GM21528 (cell line): Measurements from ENCODE around the gene PTPRC.
"Not testable (repeated sequence)": the region's sequence is repeated elsewhere in the genome, so short reads cannot be mapped to it uniquely, and the experiment has no call there.

Experiments
- ATAC-seq: cut with Tn5 transposase; IDR thresholded peaks from one replicate; pipeline ENCODE4 v1.9.1; 2021; ENCODE audit warnings: mild to moderate bottlenecking, moderate library complexity; ENCODE audit not compliant: unreplicated experiment, low FRiP score

The PTPRC gene, protein sequence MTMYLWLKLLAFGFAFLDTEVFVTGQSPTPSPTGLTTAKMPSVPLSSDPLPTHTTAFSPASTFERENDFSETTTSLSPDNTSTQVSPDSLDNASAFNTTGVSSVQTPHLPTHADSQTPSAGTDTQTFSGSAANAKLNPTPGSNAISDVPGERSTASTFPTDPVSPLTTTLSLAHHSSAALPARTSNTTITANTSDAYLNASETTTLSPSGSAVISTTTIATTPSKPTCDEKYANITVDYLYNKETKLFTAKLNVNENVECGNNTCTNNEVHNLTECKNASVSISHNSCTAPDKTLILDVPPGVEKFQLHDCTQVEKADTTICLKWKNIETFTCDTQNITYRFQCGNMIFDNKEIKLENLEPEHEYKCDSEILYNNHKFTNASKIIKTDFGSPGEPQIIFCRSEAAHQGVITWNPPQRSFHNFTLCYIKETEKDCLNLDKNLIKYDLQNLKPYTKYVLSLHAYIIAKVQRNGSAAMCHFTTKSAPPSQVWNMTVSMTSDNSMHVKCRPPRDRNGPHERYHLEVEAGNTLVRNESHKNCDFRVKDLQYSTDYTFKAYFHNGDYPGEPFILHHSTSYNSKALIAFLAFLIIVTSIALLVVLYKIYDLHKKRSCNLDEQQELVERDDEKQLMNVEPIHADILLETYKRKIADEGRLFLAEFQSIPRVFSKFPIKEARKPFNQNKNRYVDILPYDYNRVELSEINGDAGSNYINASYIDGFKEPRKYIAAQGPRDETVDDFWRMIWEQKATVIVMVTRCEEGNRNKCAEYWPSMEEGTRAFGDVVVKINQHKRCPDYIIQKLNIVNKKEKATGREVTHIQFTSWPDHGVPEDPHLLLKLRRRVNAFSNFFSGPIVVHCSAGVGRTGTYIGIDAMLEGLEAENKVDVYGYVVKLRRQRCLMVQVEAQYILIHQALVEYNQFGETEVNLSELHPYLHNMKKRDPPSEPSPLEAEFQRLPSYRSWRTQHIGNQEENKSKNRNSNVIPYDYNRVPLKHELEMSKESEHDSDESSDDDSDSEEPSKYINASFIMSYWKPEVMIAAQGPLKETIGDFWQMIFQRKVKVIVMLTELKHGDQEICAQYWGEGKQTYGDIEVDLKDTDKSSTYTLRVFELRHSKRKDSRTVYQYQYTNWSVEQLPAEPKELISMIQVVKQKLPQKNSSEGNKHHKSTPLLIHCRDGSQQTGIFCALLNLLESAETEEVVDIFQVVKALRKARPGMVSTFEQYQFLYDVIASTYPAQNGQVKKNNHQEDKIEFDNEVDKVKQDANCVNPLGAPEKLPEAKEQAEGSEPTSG (N-terminal part only)

DNA sequence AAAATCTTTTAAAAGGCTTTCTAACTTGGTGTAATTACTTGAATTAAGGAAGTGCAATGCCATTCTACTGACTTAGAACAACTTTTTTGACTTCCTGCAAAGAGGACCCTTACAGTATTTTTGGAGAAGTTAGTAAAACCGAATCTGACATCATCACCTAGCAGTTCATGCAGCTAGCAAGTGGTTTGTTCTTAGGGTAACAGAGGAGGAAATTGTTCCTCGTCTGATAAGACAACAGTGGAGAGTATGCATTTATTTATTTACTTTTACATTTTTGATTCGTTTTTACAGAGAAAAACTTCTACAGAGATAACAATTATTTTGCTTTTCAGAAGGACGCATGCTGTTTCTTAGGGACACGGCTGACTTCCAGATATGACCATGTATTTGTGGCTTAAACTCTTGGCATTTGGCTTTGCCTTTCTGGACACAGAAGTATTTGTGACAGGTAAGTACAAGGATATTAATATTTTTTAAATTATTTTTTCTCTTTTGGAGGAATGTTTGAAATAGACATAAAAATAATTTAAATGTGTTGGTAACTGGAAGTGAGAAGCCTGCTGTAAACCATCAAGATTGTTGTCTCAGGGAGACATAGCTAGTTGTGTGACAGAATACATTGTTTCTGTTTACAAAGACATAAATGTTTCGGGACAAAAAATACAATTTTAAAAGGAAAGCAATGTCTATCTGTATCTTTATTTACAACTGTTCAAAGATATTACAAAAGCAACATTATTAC, at the start of gene PTPRC:
Gene PTPRC, plus strand, starts transcription at position 147 of the 742 bp plus-strand sequence. Its CDS starts 229 bp downstream, at position 376.
- ATAC-seq, result peak; percentile 79

DNA sequence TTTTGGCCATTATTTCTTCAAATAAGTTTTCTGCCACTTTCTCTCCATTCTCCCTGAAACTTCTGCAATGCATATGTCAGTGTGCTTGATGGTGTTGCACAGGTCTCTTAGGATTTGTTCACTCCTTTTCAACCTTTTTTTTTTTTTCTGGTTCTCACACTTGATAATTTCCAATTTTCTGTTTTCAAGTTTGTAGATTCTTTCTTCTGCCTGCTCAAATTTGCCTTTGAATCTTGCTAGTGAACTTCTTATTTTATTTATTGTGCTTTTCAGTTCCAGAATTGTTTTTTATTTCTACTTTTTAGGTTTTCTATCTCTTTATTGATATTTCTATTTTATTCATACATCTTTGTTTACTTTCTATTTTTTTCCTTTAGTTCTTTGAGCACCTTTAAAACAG, 48.4 kb upstream of the PTPRC start:
- no peak for ATAC-seq

- ATAC-seq, result no peak
Observed at GRCh38 chr1:198595765-198596164, 43.1 kb upstream of the PTPRC start.

DNA sequence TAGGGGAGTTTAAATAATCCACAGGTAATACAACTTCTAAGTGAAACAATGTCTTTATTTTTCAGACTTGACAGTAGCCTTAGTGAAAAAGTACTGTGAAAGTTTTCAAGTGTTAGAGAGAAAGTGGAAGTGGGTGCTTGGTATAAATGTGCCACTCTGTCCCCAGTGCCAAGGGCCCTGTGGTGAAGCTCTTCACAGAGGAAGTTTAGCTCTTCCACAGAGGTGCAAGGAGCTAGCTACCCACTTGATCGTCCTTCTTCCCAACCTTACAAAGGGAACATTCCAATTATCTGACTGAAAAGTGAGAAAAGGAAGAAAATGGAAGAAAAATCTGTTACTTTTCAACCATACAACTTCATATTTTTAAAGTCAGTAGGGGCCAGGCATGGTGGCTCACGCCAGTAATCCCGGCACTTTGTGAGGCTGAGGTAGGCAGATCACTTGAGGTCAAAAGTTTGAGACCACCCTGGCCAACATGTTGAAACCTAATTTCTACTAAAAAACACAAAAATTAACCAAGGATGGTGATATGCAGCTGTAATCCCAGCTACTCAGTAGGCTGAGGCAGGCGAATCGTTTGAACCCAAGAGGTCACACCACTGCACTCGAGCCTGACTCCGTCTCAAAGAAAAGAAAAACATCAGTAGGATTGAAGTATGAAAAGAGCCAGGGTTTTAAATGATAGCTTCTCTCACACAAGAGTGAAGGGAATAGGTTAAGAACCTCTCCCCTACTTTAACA, 41.0 kb upstream of the PTPRC start:
- peak; percentile 39 for ATAC-seq

DNA sequence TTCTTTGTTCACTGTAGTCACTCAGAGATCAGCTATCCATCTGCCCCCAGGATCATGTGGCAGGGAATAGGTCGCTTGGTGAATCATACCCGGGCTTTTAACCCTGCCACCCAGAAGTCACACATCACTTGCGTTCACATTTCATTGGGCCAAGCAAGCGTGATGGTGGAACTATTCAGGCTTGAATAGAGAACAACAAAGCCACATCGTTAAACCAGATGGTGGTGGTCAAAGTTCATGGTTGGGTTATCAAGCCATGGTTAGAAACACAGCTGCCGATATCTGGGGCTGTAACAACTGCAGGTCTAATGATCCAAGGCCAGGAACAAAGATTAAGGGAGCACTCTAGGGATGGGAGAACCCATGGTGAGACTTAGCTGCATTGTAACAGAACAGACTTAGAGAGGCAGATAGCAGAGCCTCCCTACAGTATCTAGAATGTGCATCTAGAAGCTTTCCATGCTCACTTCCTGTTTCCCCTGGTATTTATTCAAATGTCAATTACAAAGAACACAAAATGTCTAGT, 40.0 kb upstream of the PTPRC start:
- peak; percentile 87 for ATAC-seq

DNA sequence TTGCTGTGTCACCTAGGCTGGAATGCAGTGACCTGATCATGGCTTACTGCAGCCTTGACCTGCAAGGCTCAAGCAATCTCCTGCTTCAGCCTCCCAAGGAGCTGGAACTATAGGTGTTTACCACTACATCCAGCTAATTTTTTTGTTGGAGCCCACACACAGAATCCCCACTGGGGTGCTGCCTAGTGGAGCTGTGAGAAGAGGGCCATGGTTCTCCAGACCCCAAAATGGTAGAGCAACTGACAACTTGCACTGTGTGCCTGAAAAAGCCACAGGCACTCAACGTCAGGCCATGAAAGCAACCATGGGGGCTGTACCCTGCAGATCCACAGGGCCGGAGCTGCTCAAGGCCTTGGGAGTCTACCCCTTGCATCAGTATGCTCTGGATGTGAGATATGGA, 39.1 kb upstream of the PTPRC start:
- ATAC-seq, result no peak

- no peak for ATAC-seq
Observed at GRCh38 chr1:198600906-198601305, 37.9 kb upstream of the PTPRC start.

- ATAC-seq, result not testable (repeated sequence)
Observed at GRCh38 chr1:198601310-198601709, 37.5 kb upstream of the PTPRC start.

- ATAC-seq, result no peak
Observed at GRCh38 chr1:198601936-198602889, 36.6 kb upstream of the PTPRC start.

DNA sequence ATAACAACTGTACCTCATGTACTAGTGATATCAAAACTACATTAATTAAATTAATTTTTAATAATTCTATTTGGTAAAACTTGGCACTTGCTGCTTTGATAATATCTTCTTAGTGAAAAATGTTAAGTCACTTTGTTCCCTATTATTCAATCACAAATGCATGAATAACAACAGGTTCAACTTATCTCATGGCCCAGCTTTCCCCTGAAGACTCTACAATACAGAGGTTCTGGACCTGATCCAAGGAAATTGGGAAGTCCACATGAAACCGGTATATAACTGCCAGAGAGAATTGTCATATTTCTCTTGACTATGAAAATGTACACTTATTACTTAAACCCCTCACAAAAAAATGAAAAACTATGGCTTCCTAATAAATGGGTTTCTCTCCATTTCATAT, 33.9 kb upstream of the PTPRC start:
- no peak for ATAC-seq

DNA sequence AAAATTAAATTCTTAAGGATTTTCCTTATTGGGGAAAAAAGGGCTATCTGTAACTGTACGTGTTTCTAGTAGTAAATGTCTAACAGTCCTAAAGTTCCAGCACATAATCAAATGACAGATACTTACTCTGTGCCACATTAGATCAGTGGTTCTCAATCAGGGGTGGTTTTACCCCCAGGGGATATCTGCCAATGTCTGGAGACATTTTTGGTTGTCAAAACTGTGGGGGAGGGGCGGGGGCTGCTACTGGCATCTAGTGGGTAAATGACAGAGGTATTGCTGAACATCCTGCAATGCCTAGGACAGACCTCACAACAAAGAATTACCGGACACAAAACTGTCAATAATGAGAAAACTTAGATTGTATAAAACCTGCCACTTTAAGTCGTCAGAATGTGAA, 33.4 kb upstream of the PTPRC start:
- no peak for ATAC-seq

- ATAC-seq, result no peak
Observed at GRCh38 chr1:198606020-198606438, 32.8 kb upstream of the PTPRC start.

DNA sequence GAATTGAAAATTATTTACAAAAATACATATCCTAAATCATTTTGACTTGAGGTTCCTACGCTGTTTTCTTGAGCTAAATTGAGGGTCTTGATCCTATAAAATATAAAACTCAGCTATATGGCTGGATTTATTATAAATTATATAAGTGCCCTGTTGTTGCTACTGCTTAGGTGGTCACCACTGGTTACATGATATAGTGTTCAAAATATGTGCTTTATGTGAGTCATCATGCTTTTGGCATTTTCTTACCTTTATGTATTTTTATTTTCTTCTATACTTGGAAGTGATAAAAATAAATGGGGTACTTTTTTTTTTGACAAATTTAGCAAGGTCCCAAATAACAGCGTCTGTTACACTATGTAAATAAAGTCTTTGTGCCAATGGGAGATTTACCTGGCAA, 31.1 kb upstream of the PTPRC start:
- no peak for ATAC-seq

DNA sequence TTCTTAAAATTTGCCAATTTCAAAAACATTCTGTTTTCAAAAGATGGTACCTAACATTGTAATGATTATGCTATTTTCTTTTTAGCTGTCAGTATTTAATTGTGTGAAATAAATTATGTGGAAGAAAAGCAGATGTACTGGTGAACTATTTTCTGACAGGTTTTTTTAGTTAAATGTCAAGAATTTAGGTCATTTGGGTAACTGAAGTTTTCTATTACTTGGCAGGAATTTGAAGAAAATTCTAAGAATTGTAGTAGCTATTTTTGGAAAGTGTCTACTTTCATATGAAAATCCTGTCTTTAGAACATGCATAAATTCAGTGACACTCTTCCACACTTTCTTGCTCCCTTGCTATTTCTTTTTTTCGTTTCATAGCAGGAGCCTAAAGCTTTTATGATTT, 28.5 kb upstream of the PTPRC start:
- ATAC-seq, result no peak

DNA sequence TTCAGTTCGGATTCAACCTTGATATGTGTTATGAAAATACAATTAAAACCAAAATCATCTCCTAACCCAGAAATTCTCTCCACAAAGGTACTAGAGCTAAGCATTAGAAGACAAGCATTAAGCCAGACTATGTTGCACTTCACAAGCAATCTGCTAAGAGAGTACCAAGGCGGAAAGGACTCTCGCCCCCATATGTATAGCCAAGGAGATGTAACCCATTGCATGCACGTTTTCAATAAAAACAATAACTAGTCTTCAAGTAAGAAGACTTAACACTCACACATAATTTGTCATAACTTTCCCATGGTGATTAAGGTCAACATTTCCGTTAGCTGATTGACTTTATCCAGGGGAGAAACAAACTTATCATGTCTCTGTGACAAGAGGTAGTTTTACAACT, 27.6 kb upstream of the PTPRC start:
- no peak for ATAC-seq

DNA sequence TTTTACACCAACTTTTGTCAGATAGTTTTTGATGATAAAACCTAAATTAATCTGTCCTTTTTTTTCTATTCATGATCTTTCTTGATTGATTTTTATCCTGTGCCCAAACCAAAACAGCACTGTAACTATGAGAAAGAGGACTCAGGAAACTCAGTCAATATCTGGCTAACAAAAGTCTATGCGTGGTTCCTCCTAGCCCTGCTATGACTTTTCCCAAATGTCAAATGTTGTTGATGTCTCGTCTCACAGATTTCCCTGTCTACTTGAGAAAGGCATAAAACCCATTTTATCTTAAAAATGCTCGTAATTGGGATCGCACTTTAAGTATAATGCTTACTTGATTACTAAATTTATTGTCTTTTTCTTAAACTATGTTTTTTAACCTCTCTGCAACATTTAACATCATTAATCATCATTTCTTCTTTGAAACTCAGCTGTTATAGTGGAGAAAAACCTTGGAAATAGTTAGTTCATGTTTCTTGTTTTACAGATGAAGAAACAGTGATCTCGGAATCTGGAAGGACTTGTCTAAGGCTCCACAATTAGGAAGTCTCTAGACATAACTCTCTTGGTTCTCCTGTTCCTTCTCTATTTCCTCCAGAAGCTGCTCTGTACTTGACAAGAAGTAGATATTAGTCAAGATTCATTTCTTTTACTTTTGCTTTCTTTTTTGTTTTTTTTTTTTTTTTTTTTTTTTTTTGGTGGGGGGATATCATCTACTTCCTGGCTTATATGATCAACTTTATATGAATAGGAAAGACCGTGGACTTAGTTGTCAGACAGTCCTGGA, 26.2 kb upstream of the PTPRC start:
- ATAC-seq, result no peak

- ATAC-seq, result no peak
Observed at GRCh38 chr1:198617406-198617805, 21.4 kb upstream of the PTPRC start.
